ENCODE results near the gene HARS1.
"Not testable (repeated sequence)": the region's sequence is repeated elsewhere in the genome, so short reads cannot be mapped to it uniquely, and the experiment has no call there.

Gene HARS1

DNA sequence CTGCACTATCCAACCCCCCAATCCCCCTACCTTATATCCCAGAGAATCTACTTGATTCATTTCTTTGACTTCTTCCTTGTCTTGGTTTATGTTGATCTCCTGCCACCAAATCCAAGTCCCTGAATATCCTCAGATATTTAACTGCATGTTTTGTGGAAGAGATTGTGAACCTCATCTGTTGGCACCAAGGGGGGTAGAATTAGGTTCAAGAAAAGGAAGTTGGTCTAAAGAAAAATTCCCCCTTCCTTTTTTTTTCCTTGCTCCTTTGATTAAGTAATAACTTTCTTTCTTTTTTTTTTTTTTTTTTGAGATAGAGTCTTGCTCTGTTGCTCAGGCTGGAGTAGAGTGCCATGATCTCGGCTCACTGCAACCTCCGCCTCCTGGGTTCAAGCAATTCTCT, 57.7 kb downstream of the HARS1 start:
- no peak for DNase-seq (ENCODE audit: low read depth)

DNA sequence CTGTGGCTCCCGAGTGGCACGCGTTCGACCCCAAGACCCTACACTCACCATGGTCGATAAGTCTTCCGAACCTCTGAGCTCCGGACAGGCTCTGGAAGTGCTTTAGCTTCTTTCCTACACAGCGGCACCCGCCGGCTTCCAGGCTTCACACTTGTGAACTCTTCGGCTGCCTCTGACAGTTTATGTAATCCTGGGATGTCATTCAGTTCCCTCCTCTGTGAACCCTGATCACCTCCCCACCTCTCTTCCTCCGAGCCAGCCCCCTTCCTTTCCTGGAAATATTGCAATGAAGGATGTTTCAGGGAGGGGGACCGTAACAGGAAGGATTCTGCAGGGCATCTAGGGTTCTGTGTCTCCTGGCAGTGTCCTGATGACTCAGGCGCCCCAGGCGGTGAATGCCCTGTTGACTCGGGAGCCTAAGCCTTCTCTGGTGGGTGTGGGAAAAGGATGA, 58.1 kb downstream of the HARS1 start, which contains the start of gene CD14:
Gene CD14 (minus strand): TSS at position 155 of the 451 bp plus-strand sequence. CDS start 104 bp downstream, at position 51.
- DNase-seq (ENCODE audit: low read depth): peak; percentile 6

DNA sequence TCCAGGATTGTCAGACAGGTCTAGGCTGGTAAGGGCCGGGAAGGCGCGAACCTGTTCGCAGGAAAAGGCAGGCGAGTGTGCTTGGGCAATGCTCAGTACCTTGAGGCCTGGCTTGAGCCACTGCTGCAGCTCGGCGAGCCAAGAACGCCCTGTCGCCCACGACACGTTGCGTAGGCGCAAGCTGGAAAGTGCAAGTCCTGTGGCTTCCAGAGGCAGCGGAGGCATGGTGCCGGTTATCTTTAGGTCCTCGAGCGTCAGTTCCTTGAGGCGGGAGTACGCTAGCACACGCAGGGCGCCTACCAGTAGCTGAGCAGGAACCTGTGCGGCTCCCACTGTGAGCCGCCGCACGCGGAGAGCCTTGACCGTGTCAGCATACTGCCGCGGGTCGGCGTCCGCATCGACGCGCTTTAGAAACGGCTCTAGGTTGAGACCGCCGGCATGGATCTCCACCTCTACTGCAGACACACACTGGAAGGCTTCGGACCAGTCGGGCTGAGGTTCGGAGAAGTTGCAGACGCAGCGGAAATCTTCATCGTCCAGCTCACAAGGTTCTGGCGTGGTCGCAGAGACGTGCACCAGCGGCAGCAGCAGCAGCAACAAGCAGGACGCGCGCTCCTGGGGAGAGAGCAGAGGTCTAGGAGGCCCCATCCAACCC, 58.7 kb downstream of the HARS1 start:
- peak; percentile 38 for DNase-seq (ENCODE audit: low read depth)

DNA sequence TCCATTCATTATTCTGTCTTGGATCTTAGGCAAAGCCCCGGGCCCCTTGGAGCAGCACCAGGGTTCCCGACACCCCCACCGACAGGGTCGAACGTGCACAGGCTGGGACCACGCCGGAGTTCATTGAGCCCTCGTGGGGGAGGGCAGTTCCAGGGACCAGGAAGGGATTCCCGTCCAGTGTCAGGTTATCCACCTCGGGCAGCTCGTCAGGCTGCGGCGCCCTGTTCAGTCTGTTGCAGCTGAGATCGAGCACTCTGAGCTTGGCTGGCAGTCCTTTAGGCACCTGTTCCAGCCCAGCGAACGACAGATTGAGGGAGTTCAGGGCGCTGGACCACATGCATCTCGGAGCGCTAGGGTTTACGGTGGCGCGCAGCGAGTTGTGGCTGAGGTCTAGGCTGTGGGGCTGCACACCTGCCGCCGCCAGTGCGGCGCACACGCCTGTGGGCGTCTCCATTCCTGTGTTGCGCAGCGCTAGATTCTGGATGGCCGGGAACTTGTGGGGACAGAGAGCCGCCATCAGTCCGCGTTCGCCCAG, 59.3 kb downstream of the HARS1 start:
- peak; percentile 20 for DNase-seq (ENCODE audit: low read depth)

DNA sequence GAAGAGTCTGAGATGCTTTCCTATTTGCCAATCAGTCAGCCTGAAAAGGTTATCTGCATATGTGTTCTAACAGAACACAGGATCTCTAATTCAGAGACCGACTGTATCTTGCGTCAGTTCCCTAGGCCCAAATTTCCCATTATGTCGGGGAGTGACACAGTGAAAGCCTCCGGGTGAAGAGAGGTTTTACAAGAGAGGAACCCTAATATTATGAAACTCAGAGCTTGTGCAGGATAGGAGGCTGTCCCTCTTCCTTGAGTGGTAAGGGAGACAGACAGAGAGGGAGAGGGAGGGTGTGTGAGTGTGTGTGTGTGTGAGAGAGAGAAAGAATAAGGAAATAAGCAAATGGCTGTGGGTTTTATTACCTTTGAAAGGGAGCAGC, 60.1 kb downstream of the HARS1 start:
- DNase-seq (ENCODE audit: low read depth): no peak

DNA sequence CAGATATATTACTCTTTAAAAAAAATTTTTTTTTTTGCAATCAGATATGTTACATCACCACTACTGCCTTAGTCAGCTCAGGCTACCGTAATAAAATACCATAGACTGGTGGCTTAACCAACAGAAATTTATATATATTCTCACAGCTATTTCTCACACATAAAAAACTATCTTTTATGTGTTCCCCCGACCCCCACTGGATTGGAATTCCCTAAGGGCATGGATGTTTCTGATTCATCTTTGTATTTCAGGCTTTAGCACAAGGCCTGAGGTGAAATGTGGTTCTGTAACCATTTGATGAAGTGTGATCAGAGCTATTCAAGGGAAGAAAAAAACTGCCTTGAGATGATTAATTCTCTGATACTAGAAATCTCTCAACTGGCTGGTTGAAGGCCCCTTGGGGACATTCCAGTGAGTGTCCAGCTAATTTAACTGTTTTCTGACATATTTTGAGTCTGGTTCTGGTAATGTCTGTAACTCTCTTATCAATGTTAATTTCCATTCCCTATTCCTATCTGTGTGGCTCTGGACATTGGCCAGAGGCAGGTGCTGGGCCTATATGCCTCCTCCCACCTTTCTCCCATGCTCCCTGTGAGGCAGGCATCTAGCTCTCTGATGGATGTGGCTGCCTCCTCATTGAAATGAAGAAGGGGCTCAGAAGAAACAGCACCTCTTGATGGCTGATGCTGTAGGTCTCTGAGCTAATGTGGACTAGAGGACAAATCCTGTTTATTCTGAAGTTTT, 60.7 kb downstream of the HARS1 start:
- DNase-seq (ENCODE audit: low read depth): no peak

DNA sequence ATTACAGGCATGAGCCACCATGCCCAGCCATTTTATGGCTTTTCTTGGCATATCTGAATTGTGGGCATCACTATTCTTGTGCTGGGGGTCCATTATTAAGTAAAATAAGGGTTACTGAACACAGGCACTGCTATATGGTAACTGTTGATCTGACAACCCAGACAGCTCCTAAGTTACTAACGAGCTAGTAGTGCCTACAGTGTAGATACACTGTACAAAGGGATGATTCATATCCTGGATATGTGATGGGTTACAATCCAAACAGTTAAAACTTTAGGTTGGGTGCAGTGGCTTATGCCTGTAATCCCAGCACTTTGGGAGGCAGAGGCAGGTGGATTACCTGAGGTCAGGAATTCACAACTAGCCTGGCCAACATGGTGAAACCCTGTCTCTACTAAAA, 62.5 kb downstream of the HARS1 start:
- DNase-seq (ENCODE audit: low read depth): no peak

DNA sequence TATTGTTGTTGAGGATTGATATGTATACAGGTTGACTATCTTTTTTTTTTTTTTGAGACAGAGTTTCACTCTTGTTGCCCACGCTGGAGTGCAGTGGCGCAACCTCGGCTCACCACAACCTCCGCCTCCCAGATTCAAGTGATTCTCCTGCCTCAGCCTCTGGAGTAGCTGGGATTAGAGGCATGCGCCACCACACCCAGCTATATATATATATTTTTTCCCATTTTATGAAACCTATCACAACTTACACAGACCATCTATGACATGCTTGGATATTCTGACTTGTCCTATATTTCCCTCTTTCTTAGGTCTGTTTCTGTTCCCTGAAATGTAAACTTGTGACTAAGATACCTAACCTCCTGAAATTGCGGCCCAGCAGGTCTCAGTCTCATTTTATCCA, 63.2 kb downstream of the HARS1 start:
- no peak for DNase-seq (ENCODE audit: low read depth)

DNA sequence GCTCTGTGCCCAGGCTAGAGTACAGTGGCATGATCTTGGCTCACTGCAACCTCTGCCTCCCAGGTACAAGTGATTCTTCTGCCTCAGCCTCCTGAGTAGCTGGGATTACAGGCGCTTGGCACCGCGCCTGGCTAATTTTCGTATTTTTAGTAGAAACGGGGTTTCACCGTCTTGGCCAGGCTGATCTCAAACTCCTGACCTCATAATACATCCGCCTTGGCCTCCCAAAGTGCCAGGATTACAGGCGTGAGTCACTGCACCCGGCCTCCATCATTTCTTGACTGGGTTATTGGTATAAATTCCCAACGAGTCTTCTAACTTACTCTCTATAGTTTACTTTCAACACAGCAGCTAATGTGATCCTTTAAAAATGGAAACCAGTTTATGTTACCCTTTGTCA, 66.3 kb downstream of the HARS1 start:
- DNase-seq (ENCODE audit: low read depth): not testable (repeated sequence)
